HG03196 (cell line): Measurements from ENCODE around the gene ZFP36L1.

ENCODE experiments used
- ATAC-seq: cut with Tn5 transposase; IDR thresholded peaks from one replicate; pipeline ENCODE4 v1.9.1; 2021; ENCODE audit not compliant: unreplicated experiment

The ZFP36L1 gene

DNA sequence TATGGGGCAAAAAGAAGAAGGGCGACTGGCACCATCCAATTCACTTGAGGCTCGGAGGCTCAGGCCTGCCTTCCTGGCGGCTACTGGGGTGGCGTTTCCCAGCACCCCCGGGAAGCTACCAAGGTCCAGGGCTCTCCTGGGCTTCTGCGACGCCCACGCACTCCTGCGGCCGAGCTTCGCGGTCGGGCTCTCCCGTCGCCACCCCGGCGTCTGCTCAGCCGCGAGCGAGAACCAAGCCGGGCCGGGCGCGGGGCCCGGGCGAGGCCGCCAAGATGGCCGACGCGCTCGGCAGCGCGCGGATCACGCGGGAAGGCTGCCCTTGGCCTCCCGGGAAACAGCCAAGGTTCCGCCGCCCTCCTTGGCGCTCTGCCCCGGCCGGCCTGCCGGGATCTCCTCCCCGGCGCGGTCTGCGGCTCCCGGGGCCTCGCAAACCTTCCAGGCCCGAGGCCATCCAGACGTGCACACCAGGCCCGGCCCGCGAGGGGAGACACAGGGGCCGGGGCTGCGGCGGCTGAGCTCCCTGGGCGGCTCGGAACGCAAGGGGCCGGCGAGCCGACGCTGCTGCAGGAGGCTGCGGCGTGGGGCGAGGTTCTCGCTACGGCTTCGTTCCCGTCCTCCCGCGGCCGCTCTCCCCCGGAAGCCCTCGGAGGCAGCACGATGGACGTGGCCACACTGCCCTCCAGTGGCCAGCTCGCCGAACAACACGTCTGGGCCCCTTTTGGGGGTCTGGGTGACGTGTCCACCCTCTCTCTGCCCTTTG is 23.5 kb upstream of the ZFP36L1 start:
- peak; percentile 44 for ATAC-seq

DNA sequence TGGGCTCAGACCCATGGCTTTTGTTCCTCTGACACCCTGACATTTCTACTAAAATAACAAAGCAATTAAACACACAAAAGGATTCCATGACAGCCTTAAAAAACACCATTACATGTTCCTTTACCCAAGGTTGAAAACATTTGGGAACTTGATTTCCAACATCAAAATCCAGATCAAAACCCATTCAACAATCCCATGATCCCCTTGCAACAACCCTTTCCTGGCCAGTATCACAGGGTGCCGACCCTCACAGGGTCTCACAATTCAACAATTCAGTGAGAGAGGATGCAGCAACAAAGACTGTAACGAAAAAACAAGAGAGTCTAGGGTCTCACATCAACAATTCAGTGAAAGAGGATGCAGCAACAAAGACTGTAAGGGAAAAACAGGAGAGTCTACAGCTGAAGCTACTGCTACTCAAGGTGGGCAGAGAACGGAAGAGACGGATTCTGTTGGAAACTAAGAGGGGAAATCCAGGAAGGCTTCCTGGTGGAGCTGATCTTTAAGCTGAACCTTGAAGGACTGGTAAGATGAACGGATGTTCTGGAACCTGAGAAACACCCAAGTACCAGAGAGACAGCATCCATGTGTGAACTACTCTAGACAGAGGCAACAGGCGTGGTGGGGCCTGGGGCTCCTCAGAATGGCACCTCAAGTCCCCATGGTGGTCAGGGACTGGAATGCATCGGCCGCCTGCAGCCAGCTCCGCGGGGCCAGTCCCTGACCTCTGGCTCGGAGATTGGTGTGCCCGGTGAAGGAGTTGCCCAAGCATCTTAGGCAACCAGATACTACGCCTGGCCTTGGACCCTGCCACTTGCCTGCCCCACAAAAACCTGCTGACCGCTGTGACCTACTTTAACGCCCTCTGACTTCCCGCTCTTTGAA is 22.7 kb upstream of the ZFP36L1 start:
- no peak for ATAC-seq

DNA sequence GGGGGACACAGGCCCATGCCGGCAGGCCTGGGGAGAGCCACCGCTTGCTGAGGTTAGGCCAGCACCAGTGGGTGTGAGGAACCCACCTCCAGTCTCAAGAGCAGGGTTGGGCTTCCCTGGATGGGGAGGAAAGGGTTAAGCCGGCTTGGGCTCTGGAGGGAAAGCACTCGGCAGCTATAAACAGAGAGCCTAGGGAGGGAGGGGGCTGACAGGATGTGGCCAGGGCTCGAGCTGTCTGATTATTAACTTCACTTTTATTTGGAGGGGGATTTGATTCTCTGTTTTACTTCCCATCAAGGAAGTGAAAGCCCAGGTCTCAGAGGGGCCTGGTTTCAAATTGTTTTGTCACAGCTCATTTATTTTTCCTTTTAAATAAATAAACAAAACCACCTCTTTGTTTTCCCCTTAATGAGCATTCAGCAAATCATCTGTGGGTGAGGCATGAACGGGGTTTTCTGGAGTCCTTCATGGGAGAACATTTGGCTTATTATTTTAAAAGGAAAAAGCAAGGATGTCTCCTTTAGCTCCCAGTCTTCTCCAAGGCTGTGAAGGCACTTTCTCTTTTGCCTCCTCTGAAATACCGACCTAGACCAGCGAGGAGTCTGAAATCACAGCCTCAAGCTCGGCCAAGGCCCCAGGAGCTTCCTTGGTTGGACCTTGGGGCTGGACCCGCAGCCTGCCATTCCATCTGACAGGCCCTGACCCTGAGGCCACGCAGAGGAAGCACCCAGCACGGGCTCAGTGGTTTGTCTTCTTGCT is 21.9 kb upstream of the ZFP36L1 start:
- ATAC-seq: peak; percentile 35

DNA sequence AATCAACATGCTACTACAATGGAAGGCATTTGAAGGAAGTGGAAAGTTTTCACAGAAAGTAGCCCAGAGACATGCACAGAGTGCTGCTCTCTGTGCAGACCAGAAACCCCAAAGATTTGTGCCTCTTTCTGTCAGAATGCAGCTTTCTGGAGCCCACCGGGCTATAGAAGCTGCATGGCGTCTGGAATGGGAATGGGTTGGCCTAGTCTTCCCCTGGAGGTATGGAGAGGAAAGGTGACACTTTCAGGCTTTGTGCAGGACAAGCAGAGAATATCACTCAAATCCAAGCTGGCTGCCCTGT is 21.3 kb upstream of the ZFP36L1 start:
- no peak for ATAC-seq

DNA sequence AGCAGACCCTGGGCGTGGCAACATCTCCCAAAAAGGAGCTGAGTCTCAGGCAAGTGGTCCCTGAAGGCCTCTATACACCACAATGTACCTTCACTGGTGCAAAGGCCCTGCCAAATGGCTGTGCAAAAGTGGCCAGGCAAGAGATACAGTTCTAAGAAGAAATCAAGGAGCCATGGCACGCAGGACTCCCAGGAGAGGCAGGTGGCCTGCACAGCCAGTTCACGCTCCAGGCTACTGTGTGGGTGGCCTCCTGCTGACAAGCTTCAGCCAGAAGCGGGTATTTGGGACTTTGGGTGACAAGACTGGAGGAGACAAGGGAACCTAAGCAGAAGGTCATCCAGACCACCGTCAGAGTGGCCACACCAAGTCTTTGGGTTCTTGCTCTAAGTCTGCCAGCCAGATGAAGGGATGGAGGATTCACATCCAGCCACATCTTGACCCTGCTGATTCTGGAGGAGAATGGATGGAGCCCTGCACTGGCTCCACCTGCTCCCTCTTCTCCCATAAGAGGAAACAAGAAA is 20.5 kb upstream of the ZFP36L1 start:
- no peak for ATAC-seq

DNA sequence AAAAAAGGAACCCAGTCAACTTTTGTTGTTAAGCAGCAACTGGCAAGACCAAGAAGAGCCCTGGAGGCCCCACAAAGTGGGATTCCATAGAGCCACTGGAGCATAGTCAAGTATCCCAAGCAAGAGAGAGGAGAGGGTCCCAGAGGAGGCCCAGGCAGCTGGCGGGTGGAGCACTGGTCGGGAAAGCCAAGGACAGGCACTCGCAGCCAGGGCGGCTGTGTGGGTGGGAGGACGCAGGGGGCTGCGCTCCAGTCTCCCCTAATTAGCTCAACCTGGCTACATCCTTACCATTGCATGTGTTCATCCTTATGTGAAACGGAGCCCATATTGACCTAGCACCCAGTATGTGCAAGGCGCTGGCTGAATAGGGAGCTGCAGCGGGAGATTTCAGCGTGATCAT is 18.3 kb upstream of the ZFP36L1 start:
- ATAC-seq: no peak

DNA sequence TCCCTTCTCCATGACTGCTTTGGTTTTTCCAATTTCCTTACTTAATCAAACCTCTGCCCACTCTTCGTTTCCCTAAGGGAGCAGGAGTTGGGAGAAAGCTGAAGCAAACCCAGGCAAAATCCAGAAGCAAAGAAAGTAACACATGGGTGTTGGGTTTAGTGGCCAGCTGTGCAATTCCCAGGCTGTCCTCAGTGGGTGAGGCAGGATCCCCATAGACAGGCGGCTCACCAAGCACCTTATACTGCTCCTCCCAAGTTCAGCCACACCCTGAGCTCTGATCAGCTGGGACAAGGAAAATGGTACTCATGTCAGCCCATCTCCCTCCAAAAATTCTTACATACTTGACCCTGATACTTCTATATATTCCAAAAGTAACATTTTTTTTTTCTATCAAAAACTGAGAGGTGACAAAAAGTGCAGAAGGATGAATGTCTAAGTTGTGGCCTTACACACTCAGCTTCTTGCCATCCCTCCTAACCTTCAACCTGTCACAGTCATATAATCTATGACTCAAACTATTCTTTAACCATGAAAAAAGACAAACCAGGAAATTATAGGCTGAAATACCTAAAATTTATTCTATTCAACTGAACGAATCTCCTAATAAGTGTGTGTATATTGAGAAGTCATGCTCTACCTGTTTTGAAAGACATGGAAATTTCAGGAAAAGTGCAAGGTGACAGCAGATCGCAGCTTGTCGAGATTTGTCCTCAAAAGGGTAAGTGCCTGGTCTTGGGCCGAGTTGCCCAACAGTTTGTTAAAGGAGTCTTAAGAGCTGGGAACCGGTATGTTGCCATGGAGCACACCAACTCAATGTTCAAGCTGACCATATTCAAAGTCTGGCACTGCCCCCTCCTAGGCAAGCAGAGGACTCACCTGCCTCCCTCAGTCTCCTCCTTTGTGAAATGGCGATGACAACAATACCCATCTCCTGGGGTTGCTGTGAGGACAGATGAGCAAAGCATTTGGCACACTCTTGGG is 17.6 kb upstream of the ZFP36L1 start:
- no peak for ATAC-seq

DNA sequence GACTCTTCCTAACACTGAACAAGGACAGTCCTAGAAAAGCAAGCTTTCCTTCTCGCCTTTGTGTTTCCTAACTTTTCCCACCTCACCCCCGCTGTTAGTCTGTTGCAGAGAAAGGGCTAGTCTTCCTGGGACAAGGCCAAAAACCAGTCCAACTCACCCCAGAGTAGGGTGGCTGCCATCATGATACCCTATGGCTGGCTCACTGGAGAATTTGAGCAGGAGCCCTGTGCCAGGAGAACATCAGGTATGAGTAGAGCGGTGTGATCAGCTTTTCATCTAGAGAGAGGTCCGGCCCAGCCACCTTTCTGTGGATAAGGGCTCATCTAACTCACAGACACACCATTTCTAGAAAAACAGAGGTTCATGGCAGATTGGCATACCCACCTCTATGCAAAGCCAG is 16.7 kb upstream of the ZFP36L1 start:
- no peak for ATAC-seq

DNA sequence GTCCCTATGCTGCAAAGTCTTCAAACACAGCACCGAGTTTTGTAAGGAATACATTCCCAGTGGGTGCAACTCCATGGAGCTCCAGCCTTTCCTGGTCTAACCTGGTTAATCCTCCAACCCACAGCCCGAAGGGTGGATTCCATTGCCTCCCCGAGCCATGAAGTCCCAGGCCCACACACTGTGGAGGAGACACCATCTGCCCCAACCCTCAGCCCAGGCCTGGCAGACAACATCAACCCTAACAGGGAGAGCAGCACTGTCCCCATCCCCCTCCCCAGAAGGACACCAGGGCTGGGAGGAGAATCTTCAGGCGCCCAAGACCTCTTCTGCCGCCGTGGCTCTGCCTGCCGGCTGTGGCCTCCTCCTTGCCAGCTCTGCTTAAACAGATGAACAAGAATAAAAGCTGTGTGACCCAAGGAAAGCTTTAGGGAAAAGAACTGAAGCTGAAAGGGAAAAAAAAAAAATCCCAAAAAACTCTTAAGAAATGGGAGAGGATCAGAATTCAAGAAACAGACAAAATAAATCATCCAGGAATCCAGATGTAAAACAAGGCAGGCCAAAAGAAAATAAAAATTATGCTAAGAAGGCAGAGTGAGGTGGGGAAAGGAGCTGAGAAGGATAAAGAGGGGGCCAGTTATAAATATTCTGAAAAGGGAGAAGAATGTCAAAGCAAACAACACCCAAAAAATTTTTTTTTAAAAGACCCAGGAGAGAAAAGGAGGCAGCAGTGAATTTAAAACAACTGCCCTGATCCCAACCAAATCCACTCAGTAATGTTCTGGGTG is 16.0 kb upstream of the ZFP36L1 start:
- no peak for ATAC-seq

DNA sequence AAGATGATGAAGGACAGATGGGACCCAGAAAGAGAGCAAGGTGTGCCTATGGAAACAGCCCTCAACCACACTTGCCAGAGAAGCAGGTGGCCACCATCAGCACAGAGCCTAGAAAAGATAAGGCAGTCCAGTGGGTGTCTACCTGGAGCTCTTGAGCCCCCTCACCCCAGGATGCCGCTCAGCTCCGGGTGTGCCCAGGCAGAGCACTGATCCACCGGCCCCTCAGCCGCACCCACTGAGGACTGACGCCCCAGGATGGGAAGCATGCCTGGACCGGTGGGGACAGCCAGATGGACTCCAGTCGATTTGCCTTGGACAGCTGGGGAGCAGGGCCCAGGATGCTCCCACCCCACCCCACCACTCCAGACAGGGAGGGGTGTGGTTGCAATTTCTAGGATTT is 15.1 kb upstream of the ZFP36L1 start:
- ATAC-seq: no peak

DNA sequence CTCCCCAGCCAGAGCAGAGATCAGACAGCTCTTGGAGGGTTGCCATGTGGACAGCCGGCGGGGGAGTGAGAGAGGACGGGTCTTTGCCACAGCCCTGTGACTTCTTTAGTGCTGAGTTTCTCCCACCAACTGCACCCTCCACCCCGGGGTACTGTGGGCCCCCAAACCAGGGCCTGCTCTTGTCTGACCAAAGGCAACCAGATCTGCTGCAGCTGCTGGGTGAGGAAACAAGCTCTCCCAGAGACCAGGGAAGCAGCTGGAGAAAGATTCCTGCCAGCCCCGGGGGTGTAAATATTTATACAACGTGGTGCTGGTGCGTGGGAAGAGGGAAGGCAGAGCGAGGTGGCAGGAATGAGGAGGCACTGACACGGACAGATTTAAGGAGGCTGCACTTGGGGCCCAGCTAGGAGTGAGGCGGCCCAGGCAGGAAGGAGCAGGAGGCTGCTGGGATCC is 14.3 kb upstream of the ZFP36L1 start:
- ATAC-seq: no peak

DNA sequence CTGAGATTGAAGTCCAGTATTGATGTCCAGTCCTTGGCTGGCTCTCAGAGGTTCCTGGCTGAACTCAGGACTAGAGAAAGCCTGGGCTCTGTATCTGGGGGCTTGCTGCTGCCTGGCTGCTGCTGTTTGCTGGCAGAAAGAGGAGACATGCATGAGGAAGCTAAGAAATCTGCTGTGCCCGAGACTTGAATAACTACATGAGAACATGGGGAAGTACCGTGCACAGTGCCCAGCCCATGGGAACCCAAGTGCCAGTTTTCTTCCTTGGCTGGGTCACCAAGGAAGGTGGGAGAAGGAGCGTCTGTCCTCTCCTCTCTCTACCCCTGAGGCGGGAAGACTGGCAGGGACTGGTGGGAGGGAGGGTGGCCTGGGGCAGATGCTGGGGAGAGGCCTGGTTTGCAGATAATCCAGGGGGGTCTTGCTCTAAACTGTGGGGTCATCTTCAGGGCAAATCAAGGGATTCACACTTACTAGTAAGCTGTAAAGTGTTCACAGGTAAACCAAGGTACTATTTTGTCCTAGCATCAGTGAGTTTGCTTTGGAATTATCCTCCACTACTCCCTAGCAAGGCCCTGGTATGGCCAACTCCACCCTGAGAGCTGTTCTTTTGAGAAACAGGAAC is 13.8 kb upstream of the ZFP36L1 start:
- peak; percentile 46 for ATAC-seq

DNA sequence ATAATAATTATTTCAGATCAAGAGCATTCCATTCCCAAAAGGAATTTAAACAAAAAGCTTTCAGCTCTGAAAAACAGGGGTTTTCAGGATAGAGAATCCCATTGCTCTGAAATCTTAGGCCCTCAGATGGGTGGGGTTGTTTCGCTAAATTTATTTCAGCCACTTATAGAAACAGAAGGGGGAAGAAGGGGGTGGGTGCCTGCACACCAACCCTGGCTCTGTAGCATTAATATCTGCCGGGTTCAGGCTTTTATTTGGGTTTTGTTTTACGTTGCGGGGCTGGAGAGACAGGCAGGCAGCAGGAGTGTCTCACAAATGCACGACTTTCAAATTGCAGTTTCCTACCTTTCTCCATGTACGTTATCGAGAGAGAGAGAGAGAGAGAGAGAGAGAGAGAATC is 12.5 kb upstream of the ZFP36L1 start:
- no peak for ATAC-seq

DNA sequence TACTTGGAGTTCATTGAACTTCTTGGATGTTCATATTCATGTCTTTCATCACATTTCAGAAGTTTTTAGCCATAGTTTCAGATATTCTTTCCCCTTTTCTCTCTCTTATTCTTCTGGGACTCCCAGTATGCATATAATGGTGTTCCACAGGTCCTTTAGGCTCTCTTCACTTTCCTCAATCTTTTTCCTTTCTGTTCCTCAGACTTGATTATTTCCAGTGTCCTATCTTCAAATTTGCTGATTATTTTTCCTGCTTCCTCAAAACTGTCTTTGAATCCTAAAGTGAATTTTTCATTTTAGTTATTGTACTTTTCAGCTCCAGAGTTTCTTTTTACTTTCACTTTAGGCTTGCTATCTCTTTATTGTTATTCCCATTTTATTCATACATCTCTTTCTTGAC is 8.8 kb upstream of the ZFP36L1 start:
- no peak for ATAC-seq

DNA sequence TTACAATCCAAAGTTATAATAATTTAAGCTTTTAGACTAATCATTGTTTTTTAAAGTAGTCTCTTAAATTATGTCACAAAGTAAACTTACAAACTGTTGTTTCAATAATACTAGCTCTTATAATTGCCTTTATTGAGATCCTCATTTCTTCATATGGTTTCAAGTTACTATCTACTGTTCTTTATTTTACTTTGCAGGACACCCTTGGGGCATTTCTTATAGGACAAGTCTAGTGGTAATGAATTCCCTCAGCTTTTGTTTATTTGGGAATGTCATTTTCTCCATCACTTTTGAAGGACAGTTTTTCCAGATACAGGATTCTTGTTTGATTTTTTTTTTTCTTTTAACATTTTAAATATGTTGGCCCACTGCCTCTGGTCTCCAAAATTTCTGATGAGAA is 8.1 kb upstream of the ZFP36L1 start:
- no peak for ATAC-seq

DNA sequence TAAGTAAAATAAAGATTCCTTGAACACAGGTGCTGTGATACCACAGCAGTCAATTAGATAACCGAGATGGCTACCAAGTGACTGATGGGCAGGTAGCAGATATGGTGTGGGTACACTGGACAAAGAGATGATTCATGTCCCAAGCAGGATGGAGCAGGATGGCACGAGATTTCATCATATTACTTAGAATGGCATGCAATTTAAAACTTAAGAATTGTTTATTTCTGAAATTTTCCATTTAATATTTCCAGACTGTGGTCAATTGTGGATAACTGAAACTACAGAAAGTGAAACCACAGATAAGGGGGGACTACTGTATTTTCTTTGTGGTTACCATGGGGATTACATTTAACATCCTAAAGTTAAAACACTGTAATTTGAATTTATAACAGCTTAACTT is 7.5 kb upstream of the ZFP36L1 start:
- no peak for ATAC-seq

DNA sequence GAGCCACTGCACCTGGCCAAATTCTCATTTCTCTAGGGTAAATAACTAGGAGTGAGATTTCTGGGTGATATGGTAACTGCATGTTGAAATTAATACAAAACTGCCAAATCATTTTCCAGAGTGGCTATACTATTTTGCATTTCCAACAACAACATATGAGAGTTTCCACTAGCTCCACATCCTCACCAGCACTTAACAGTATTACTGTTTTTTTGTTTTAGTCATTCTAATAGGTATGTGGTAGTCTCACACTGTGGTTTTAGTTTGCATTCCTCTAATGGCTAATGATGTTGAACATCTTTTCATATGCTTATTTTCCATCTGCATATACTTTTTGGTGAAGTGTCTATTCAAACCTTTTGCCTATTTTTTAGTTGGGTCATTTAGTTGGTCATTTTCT is 5.8 kb upstream of the ZFP36L1 start:
- no peak for ATAC-seq

DNA sequence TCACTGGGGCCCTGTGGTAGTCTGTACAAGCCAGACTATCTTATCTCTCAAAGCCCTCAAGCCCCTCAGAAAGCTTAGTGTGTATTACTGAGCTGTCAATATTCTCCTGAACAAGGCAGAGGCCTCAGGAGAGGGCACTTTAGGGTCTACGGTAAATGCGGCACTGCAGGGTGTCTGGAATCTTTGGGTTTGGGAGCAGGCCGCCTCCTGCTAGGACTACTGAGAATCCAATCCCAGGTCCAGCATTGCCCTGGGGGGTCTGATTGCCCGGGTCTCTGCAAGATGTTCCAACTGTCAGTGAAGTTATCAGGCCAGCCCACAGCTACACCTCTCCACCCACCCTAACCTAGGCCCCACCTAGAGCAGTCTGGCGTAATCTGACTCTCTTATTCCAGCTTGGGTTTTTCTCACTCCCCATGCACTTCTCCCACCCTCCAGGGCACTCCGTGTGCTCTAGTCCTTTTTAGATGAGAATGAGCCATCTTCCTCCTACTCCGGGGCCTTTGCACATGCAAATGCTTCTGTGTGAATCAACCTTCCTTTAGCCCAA is 4.3 kb upstream of the ZFP36L1 start:
- ATAC-seq: no peak
